Measurements from ENCODE around the gene ABCC3. TPM values are rescaled to one million over a fixed set of nuclear protein-coding genes. Genes with fewer than 3 reads are reported as not detected.

ABCC3 gene
- total RNA-seq, 1 donor from 2014 or later = 13.3 TPM

DNA sequence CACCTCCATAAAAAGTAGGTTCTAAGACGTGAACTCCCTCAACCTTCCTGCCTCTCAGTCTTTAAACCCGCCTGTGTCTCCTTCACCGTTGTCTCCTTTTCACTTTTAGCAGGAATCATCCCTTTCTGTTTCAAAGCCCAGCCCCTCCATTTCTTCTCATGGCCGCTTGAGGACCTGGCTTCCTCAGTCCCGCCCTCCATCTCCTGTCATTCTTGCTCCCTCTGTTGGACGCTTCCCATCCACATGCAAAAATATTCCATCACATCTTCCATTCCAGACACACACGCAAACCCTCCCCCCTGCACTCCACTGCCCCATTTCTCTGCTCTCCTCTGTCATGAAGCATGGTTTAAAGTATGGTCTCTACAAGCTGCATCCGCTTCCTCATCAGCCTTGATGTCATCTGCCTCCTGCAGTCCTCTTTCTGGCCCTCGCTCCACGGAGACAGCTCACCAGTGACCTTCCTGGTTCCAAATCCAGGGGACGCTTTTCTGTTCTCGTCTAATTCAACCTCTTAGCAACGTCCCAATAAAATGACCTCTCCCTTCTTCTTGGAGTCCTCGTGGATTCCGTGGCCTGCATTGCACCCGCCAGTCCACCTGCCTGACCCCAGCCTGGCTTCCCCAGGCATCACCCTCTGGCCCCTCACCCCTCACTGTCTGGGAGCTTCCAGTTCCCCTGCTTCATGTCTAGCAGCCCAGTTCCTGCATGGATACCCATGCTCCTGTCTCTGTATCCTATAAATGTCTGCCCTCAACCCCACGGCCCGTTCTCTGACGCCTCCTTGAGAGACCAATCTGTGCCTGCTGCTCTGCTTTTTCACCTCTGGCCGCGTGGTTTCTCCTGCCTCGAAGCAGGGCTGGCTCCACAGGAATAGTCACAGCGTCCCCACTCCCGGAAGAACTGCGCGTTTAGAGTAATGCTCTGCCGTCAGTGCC is 46.9 kb downstream of the ABCC3 start:
- Mint-ChIP-seq H3K36me3 (no peaks in the 10 kb centered on the region), H3K27ac (peak overlapping the region; percentile 24), H3K9me3 (no peaks in the 10 kb centered on the region), H3K27me3 (peaks cover 5% of the 10 kb centered on the region), H3K4me1 (ENCODE audit: unreplicated experiment) (peaks cover 30% of the 10 kb centered on the region), H3K4me3 (no peak overlapping the region)
- TF ChIP-seq CTCF (conservative IDR thresholded peaks at IDR 0.05) = peak; percentile 71
- no peak for DNase-seq (ENCODE audit: extremely low spot score, unreplicated experiment)

DNA sequence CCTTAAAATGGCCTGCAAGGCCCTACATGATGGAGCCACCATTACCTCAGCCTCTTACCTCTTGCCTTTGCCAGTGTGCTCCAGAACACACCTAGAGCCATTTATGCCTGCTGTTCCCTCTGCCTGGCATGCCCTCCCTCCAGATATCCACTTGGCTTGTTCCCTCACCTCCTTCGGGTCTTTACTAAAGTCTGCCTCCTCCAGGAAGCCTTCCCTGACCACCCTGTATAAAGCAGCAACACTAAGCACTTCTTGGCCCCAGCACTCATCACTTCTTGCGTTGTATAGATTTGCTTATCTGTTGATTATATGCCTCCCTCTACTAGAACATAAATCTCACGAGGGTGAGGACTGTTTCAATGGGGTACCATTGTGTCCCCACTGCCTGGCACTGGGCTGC is 47.8 kb downstream of the ABCC3 start:
- Mint-ChIP-seq H3K4me1 (ENCODE audit: unreplicated experiment) (peaks cover 36% of the 10 kb centered on the region), H3K4me3 (no peak overlapping the region), H3K27me3 (peaks cover 5% of the 10 kb centered on the region), H3K36me3 (no peaks in the 10 kb centered on the region), H3K9me3 (no peaks in the 10 kb centered on the region), H3K27ac (no peak overlapping the region)
- no peak for DNase-seq (ENCODE audit: extremely low spot score, unreplicated experiment)
- no peak for TF ChIP-seq CTCF (conservative IDR thresholded peaks at IDR 0.05)

DNA sequence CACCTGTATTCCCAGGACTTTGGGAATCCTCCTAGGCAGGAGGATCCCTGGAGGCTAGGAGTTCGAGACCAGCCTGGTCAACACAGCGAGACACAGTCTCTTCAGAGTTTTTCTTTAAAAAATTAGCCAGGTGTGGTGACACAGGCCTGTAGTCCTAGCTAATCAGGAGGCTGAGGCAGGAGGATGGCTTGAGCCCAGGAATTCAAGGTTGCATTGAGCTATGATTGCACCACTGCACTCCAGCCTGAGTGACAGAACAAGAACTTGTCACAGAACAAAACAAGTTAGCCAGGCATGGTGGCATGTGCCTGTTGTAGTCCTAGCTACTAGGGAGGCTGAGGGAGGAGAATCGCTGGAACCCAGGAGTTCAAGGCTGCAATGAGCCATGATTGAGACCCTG is 48.3 kb downstream of the ABCC3 start:
- no peak for DNase-seq (ENCODE audit: extremely low spot score, unreplicated experiment)
- no peak for TF ChIP-seq CTCF (conservative IDR thresholded peaks at IDR 0.05)
- Mint-ChIP-seq H3K4me1 (ENCODE audit: unreplicated experiment) (peaks cover 36% of the 10 kb centered on the region), H3K36me3 (no peaks in the 10 kb centered on the region), H3K27me3 (peaks cover 5% of the 10 kb centered on the region), H3K4me3 (no peak overlapping the region), H3K9me3 (no peaks in the 10 kb centered on the region), H3K27ac (no peak overlapping the region)

DNA sequence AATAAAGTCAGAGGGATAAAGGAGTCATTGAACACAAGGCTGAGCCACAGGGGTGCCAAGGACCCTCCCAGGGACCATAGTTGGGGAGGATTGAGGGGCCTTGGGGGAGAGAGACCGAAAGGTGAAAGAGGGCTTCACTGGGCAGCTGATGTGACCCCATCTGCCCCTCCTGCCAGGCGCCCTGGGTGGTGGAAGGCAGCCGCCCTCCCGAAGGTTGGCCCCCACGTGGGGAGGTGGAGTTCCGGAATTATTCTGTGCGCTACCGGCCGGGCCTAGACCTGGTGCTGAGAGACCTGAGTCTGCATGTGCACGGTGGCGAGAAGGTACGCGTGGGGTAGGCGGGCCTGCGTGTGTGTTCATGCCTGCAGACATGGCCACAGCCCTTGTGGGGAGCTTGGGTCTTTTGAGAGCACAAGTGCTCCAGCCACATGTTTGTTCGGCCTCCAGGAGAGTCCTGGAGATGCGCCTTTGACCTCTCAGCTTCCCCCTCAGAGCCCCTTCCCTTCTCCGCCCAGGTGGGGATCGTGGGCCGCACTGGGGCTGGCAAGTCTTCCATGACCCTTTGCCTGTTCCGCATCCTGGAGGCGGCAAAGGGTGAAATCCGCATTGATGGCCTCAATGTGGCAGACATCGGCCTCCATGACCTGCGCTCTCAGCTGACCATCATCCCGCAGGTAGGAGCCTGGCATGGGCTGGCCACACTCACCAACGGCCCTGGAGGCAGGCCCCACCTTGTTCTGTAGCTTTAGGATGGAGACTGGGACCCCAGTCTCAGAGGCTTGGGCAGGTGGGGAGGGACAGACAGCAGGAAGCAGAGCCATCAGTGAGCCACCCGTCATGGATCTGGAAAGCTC is 49.0 kb downstream of the ABCC3 start:
- Mint-ChIP-seq H3K9me3 (no peaks in the 10 kb centered on the region), H3K36me3 (no peaks in the 10 kb centered on the region), H3K27me3 (peaks cover 5% of the 10 kb centered on the region), H3K4me3 (no peak overlapping the region), H3K27ac (no peak overlapping the region), H3K4me1 (ENCODE audit: unreplicated experiment) (peaks cover 36% of the 10 kb centered on the region)
- no peak for TF ChIP-seq CTCF (conservative IDR thresholded peaks at IDR 0.05)
- DNase-seq (ENCODE audit: extremely low spot score, unreplicated experiment) = no peak

DNA sequence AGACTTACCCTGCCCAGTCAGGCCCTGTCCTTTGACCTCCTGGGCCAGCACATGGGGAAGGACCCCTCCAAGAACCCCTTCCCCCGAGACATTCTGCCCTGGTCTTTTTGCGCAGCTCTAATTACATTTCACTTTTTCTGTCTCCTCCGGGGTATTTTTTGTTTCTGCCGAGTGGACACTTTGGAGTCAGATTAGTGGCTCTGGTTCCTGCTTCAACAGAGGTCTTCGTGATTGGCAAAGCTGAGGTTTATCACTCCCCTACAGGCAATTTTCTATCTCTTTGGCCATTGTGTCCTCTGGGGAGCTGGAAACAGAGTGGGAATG is 49.6 kb downstream of the ABCC3 start:
- Mint-ChIP-seq H3K4me3 (no peak overlapping the region), H3K27me3 (peaks cover 5% of the 10 kb centered on the region), H3K4me1 (ENCODE audit: unreplicated experiment) (peaks cover 38% of the 10 kb centered on the region), H3K9me3 (no peaks in the 10 kb centered on the region), H3K27ac (peak overlapping the region; percentile 70), H3K36me3 (no peaks in the 10 kb centered on the region)
- TF ChIP-seq CTCF (conservative IDR thresholded peaks at IDR 0.05) = no peak
- no peak for DNase-seq (ENCODE audit: extremely low spot score, unreplicated experiment)
